Endothelial cell of hepatic sinusoid (primary cell): ENCODE measurements around the gene ATP5MC2.
"Not testable (repeated sequence)": the region's sequence is repeated elsewhere in the genome, so short reads cannot be mapped to it uniquely, and the experiment has no call there.

Experiments used
- in situ Hi-C: cut with HindIII; loops from 2 replicates; pipeline ENCODE4 v1.10.0; 2017; ENCODE audit warnings: low sequenced_read_pairs

ATP5MC2 gene

GRCh38 chr12:53657041-53657440 lies 18.8 kb downstream of the ATP5MC2 start:
- in situ Hi-C loops, result no loop called here

GRCh38 chr12:53653595-53653994 lies 22.3 kb downstream of the ATP5MC2 start:
- in situ Hi-C loops, result no loop called here

GRCh38 chr12:53652366-53652765 lies 23.5 kb downstream of the ATP5MC2 start:
- in situ Hi-C loops, result no loop called here

- in situ Hi-C loops, result no loop called here
These were observed 24.1 kb downstream of the ATP5MC2 start for GRCh38 chr12:53651737-53652136.

GRCh38 chr12:53646300-53646699 lies 29.6 kb downstream of the ATP5MC2 start:
- in situ Hi-C loops, result not testable (repeated sequence)

GRCh38 chr12:53645165-53645564 lies 30.7 kb downstream of the ATP5MC2 start:
- in situ Hi-C loops, result no loop called here

- in situ Hi-C loops, result no loop called here
These were observed 31.8 kb downstream of the ATP5MC2 start for GRCh38 chr12:53644133-53644532.

- in situ Hi-C loops, result no loop called here
These were observed 32.5 kb downstream of the ATP5MC2 start for GRCh38 chr12:53643232-53643979.

GRCh38 chr12:53638057-53638456 lies 37.8 kb downstream of the ATP5MC2 start:
- in situ Hi-C loops, result no loop called here

GRCh38 chr12:53636641-53637040 lies 39.2 kb downstream of the ATP5MC2 start:
- in situ Hi-C loops, result no loop called here

GRCh38 chr12:53635708-53636107 lies 40.2 kb downstream of the ATP5MC2 start:
- in situ Hi-C loops, result not testable (repeated sequence)

- in situ Hi-C loops, result loop anchor here (5.0 kb wide), 1 partner anchor 36 kb away; no protein-coding TSS in a partner anchor
These were observed 44.2 kb downstream of the ATP5MC2 start for GRCh38 chr12:53631721-53632120.

- in situ Hi-C loops, result no loop called here
These were observed 48.0 kb downstream of the ATP5MC2 start for GRCh38 chr12:53627919-53628318.

- in situ Hi-C loops, result no loop called here
These were observed 49.1 kb downstream of the ATP5MC2 start for GRCh38 chr12:53626702-53627169.

GRCh38 chr12:53625946-53626701 lies 49.8 kb downstream of the ATP5MC2 start, which contains the start of gene ATF7:
Gene ATF7 (minus strand): TSS chr12:53626382. CDS start chr12:53601000, 25,382 bp downstream.
- in situ Hi-C loops, result no loop called here

- in situ Hi-C loops, result no loop called here
These were observed 50.4 kb downstream of the ATP5MC2 start for GRCh38 chr12:53625373-53625945.

- in situ Hi-C loops, result no loop called here
These were observed 50.9 kb downstream of the ATP5MC2 start for GRCh38 chr12:53624956-53625355.

GRCh38 chr12:53624458-53624857 lies 51.4 kb downstream of the ATP5MC2 start:
- in situ Hi-C loops, result no loop called here

GRCh38 chr12:53623548-53624385 lies 52.1 kb downstream of the ATP5MC2 start:
- in situ Hi-C loops, result no loop called here

- in situ Hi-C loops, result no loop called here
These were observed 53.2 kb downstream of the ATP5MC2 start for GRCh38 chr12:53622724-53623123.

GRCh38 chr12:53618275-53618674 lies 57.6 kb downstream of the ATP5MC2 start:
- in situ Hi-C loops, result no loop called here
